B cell (primary cell): ENCODE results near the gene UNCX. TPM values are rescaled to one million over a fixed set of nuclear protein-coding genes. Genes with fewer than 3 reads are reported as not detected.

ENCODE experiments used
- ATAC-seq: fragments of 200-7000 bp; cut with Tn5 transposase; one replicate; pipeline ENCODE4 v1.10.0; 2021; ENCODE audit warnings: low read depth, mild to moderate bottlenecking, moderate number of reproducible peaks, moderate library complexity
- CTCF ChIA-PET: fragments of 350-600 bp; sonication (Branson Sonifier 250); formaldehyde crosslinking; loops from one replicate; lab custom pipeline; 2021; ENCODE audit warnings: antibody characterized with exemption, inconsistent platforms; lab: Charles Lee
- POLR2A ChIA-PET: fragments of 350-600 bp; sonication (Branson Sonifier 250); formaldehyde crosslinking; loops from one replicate; lab custom pipeline; 2021; ENCODE audit warnings: antibody characterized with exemption; lab: Charles Lee
- DNase-seq: peaks from one replicate; pipeline ENCODE4 v3.0.0; 2013
- H2AFZ ChIP-seq: 2 replicates; pipeline ENCODE4 v1.6.1; 2012; ENCODE audit warnings: mild to moderate bottlenecking, low read depth, low read length; ENCODE audit not compliant: insufficient read depth, poor library complexity, severe bottlenecking
- H3K27ac ChIP-seq, 2 donors: 1 replicate in 1 of 2; 2 replicates in 1 of 2; pipeline ENCODE4 v1.5.1; 2012 to 2013; ENCODE audit warnings: low read length in 2 of 2, mild to moderate bottlenecking in 2 of 2, moderate library complexity in 1 of 2
- H3K27me3 ChIP-seq, 4 experiments: fragments of 200-600 bp in 1 of 4; sonication (generic) in 1 of 4; replicated peaks in 1 of 4; 1 replicate in 2 of 4; 2 replicates in 2 of 4; pipeline versions ENCODE4 v1.6.1 to v1.7.0; 2013 to 2016; ENCODE audit warnings: low read length in 3 of 4, mild to moderate bottlenecking in 2 of 4, mixed read lengths in 1 of 4, moderate library complexity in 1 of 4; ENCODE audit not compliant: insufficient read depth in 4 of 4, control insufficient read depth in 3 of 4; ENCODE audit errors: control extremely low read depth in 1 of 4
- H3K36me3 ChIP-seq, 2 experiments: replicated peaks in 1 of 2; 1 replicate in 1 of 2; 2 replicates in 1 of 2; pipeline versions ENCODE4 v1.6.1 to v1.7.1; 2013; ENCODE audit warnings: low read length in 1 of 2; ENCODE audit not compliant: insufficient read depth in 2 of 2, control insufficient read depth in 1 of 2; ENCODE audit errors: control extremely low read depth in 1 of 2, extremely low read depth in 1 of 2
- H3K4me1 ChIP-seq, 2 donors: fragments of 200-600 bp in 1 of 2; sonication (generic) in 1 of 2; 1 replicate in 1 of 2; 2 replicates in 1 of 2; pipeline versions ENCODE4 v1.5.1 to v1.6.1; 2013 to 2017; ENCODE audit warnings: low read length in 2 of 2; ENCODE audit not compliant: control insufficient read depth in 2 of 2, insufficient read depth in 2 of 2
- H3K4me2 ChIP-seq: replicated peaks from 2 replicates; pipeline ENCODE3; 2012; ENCODE audit warnings: mild to moderate bottlenecking, low read depth, low read length; ENCODE audit not compliant: poor library complexity, severe bottlenecking
- H3K4me3 ChIP-seq, 5 experiments: fragments of 200-600 bp in 1 of 5; sonication (generic) in 1 of 5; 1 replicate in 3 of 5; 2 replicates in 2 of 5; pipeline versions ENCODE4 v1.5.1 to v1.7.0; 2011 to 2016; ENCODE audit warnings: low read length in 4 of 5, mild to moderate bottlenecking in 4 of 5, low read depth in 2 of 5, control low read depth in 1 of 5, moderate library complexity in 1 of 5; ENCODE audit not compliant: insufficient read depth in 1 of 5; ENCODE audit errors: control extremely low read depth in 1 of 5, extremely low read depth in 1 of 5
- H3K79me2 ChIP-seq: fragments of 200-600 bp; sonication (generic); one replicate; pipeline ENCODE4 v1.6.0; 2016; ENCODE audit warnings: low read length; ENCODE audit not compliant: control insufficient read depth, insufficient read depth
- H3K9ac ChIP-seq: fragments of 200-600 bp; sonication (generic); 2 replicates; pipeline ENCODE4 v1.6.1; 2017; ENCODE audit warnings: mild to moderate bottlenecking, low read length, moderate library complexity
- H3K9me3 ChIP-seq, 3 donors: one replicate each; pipeline versions ENCODE4 v1.6.1 to v1.7.1; 2013; ENCODE audit warnings: low read length in 2 of 3; ENCODE audit not compliant: control insufficient read depth in 2 of 3, insufficient read depth in 1 of 3; ENCODE audit errors: control extremely low read depth in 1 of 3
- H4K20me1 ChIP-seq: 2 replicates; pipeline ENCODE4 v1.6.0; 2012; ENCODE audit warnings: mild to moderate bottlenecking, low read length; ENCODE audit not compliant: insufficient read depth, control insufficient read depth, poor library complexity, severe bottlenecking
- H3K27ac Mint-ChIP-seq: one replicate; pipeline ENCODE4 v1.8.0; 2021; ENCODE audit warnings: mixed read lengths
- H3K27me3 Mint-ChIP-seq: one replicate; pipeline ENCODE4 v1.8.0; 2021; ENCODE audit warnings: mixed read lengths
- H3K4me1 Mint-ChIP-seq: one replicate; pipeline ENCODE4 v1.8.0; 2021; ENCODE audit warnings: mixed read lengths
- H3K4me3 Mint-ChIP-seq: one replicate; pipeline ENCODE4 v1.8.0; 2021; ENCODE audit warnings: mixed read lengths
- H3K9me3 Mint-ChIP-seq: one replicate; pipeline ENCODE4 v1.8.0; 2022; ENCODE audit warnings: mixed read lengths; ENCODE audit not compliant: insufficient read depth
- CTCF ChIP-seq: fragments of 200-600 bp; IDR thresholded peaks from one replicate; pipeline ENCODE4 v1.8.0; 2022; ENCODE audit warnings: antibody characterized with exemption, mild to moderate bottlenecking
- EZH2 ChIP-seq: IDR thresholded peaks from 2 replicates; pipeline ENCODE4 v1.6.1; 2012; ENCODE audit warnings: borderline replicate concordance, low read depth, mild to moderate bottlenecking, moderate library complexity, low read length; ENCODE audit not compliant: insufficient read depth, poor library complexity, severe bottlenecking
- WGBS: methylation state at CpG from one replicate; pipeline ENCODE4 v1.1.5; 2013; ENCODE audit warnings: missing lambda C conversion rate; ENCODE audit not compliant: insufficient coverage; 5-methylcytosine and 5-hydroxymethylcytosine counted together
- intact Hi-C: fragments of 100-400 bp; cut with micrococcal nuclease; formaldehyde crosslinking; loops from one replicate; pipeline ENCODE4 v1.10.0; 2022
- polyA plus RNA-seq: library from polyadenylated mRNA; depleted of rRNA; stranded (reverse); fragments of >200 nt; gene quantifications from 2 replicates; pipeline ENCODE4 v1.2.3, GENCODE V29; 2012
- total RNA-seq, 2 donors: library from RNA; stranded (reverse); fragments of 120-200 nt in 1 of 2; gene quantifications; 1 replicate in 1 of 2; 2 replicates in 1 of 2; pipeline versions ENCODE4 v1.2.3 to v1.2.4, GENCODE V29; 2013 to 2022

Gene UNCX
- total and polyA plus RNA-seq, 2 donors (not counting 1 experiment from before 2014, with no cell fraction given): not detected

- no peak overlapping the region for H3K27ac ChIP-seq
- H3K27me3 Mint-ChIP-seq: peaks cover 25% of the 10 kb centered on the region
- no peaks in the 10 kb centered on the region for H3K36me3 ChIP-seq
- no peaks in the 10 kb centered on the region for H3K9me3 Mint-ChIP-seq
- no peak overlapping the region for H3K4me2 ChIP-seq
- H3K79me2 ChIP-seq: no peaks in the 10 kb centered on the region
- TF ChIP-seq CTCF: no peak
- TF ChIP-seq EZH2: no peak
- no peak overlapping the region for H2AFZ ChIP-seq
- intact Hi-C loops: no loop called here
- CTCF ChIA-PET: no interaction called here
- DNase-seq: no peak
- H3K4me3 ChIP-seq: no peak overlapping the region
- POLR2A ChIA-PET: interaction anchor here (0.7 kb wide), 1 partner anchor 748 kb away, joined by 9 read pairs; no protein-coding TSS in a partner anchor
- no peaks in the 10 kb centered on the region for H4K20me1 ChIP-seq
- no peaks in the 10 kb centered on the region for H3K4me1 Mint-ChIP-seq
- ATAC-seq: no peak
- no peaks in the 10 kb centered on the region for H3K4me1 ChIP-seq
- no peak overlapping the region for H3K4me3 Mint-ChIP-seq
- no peak overlapping the region for H3K27ac Mint-ChIP-seq
- WGBS: 80% methylated on average over 11 of the region's 13 CpGs
- no peaks in the 10 kb centered on the region for H3K9me3 ChIP-seq
- no peak overlapping the region for H3K9ac ChIP-seq
- peaks cover 0 to 24% (median 0%) of the 10 kb centered on the region in 4 experiments for H3K27me3 ChIP-seq
Measured at GRCh38 chr7:1262441-1262840, 29.8 kb downstream of the UNCX start.

- Histone ChIP-seq H3K79me2 (no peaks in the 10 kb centered on the region), H3K36me3 (no peaks in the 10 kb centered on the region), H3K27me3 (peaks cover 0 to 24% (median 0%) of the 10 kb centered on the region in 4 experiments), H3K9me3 (no peaks in the 10 kb centered on the region), H2AFZ (no peak overlapping the region), H3K4me1 (no peaks in the 10 kb centered on the region), H3K4me3 (no peak overlapping the region), H3K9ac (no peak overlapping the region), H4K20me1 (no peaks in the 10 kb centered on the region), H3K4me2 (no peak overlapping the region), H3K27ac (no peak overlapping the region)
- DNase-seq (no peak), ATAC-seq (no peak)
- TF ChIP-seq EZH2: no peak
- TF ChIP-seq CTCF: no peak
- Mint-ChIP-seq H3K4me3 (no peak overlapping the region), H3K27me3 (peaks cover 22% of the 10 kb centered on the region), H3K9me3 (no peaks in the 10 kb centered on the region), H3K27ac (no peak overlapping the region), H3K4me1 (no peaks in the 10 kb centered on the region)
- intact Hi-C loops: no loop called here
- CTCF ChIA-PET: no interaction called here
- 87% methylated on average over 25 of the region's 28 CpGs for WGBS
- POLR2A ChIA-PET: no interaction called here
Measured at GRCh38 chr7:1263391-1263951, 30.8 kb downstream of the UNCX start.
